HUES64 (cell line): ENCODE measurements around the gene ELP1.
"Not testable (repeated sequence)": the region's sequence is repeated elsewhere in the genome, so short reads cannot be mapped to it uniquely, and the experiment has no call there.

Experiments
- H3K27ac ChIP-seq: 2 replicates; pipeline ENCODE4 v1.7.0; 2013; ENCODE audit warnings: low read depth, low read length, inconsistent platforms
- H3K27me3 ChIP-seq: 2 replicates; pipeline ENCODE4 v1.6.1; 2013; ENCODE audit warnings: mild to moderate bottlenecking, low read length; ENCODE audit not compliant: insufficient read depth
- H3K36me3 ChIP-seq: 2 replicates; pipeline ENCODE4 v1.6.1; 2013; ENCODE audit warnings: mild to moderate bottlenecking, low read length; ENCODE audit not compliant: insufficient read depth
- H3K4me1 ChIP-seq: 2 replicates; pipeline ENCODE4 v1.6.1; 2013; ENCODE audit warnings: mild to moderate bottlenecking, low read length, moderate library complexity; ENCODE audit not compliant: insufficient read depth
- H3K4me3 ChIP-seq: 2 replicates; pipeline ENCODE4 v1.5.1; 2013; ENCODE audit warnings: mild to moderate bottlenecking, low read length, moderate library complexity
- H3K9ac ChIP-seq: 2 replicates; pipeline ENCODE4 v1.6.1; 2013; ENCODE audit warnings: mild to moderate bottlenecking, low read depth, low read length
- H3K9me3 ChIP-seq: 2 replicates; pipeline ENCODE4 v1.6.1; 2013; ENCODE audit warnings: low read depth, low read length; ENCODE audit not compliant: insufficient read depth
- WGBS: fragments of 150-250, 120-280 bp; methylation state at CpG from one replicate; pipeline ENCODE4 v1.1.7; 2013; ENCODE audit warnings: missing lambda C conversion rate; 5-methylcytosine and 5-hydroxymethylcytosine counted together

ELP1 gene

GRCh38 chr9:108921200-108921599 is 12.7 kb downstream of the ELP1 start:
- peaks cover 98% of the 10 kb centered on the region for H3K36me3 ChIP-seq
- H3K4me1 ChIP-seq, result no peaks in the 10 kb centered on the region
- H3K9ac ChIP-seq, result no peak overlapping the region
- H3K9me3 ChIP-seq, result no peaks in the 10 kb centered on the region
- no peak overlapping the region for H3K27ac ChIP-seq
- no CpG with 5 or more reads among the region's 1 CpG for WGBS
- no peaks in the 10 kb centered on the region for H3K27me3 ChIP-seq
- H3K4me3 ChIP-seq, result no peak overlapping the region

- 94% methylated on average over 1 of the region's 1 CpG for WGBS
- H3K36me3 ChIP-seq, result peaks cover 98% of the 10 kb centered on the region
- not testable (repeated sequence) for H3K4me1 ChIP-seq, H3K9me3 ChIP-seq, H3K27ac ChIP-seq, H3K4me3 ChIP-seq, H3K27me3 ChIP-seq, H3K9ac ChIP-seq
These were observed 13.5 kb downstream of the ELP1 start for GRCh38 chr9:108920401-108920800.

GRCh38 chr9:108919517-108919916 is 14.4 kb downstream of the ELP1 start:
- Histone ChIP-seq H3K36me3 (peaks cover 96% of the 10 kb centered on the region), H3K27me3 (no peaks in the 10 kb centered on the region), H3K4me3 (no peak overlapping the region), H3K4me1 (no peaks in the 10 kb centered on the region), H3K9me3 (no peaks in the 10 kb centered on the region), H3K27ac (no peak overlapping the region), H3K9ac (no peak overlapping the region)
- 97% methylated on average over 6 of the region's 6 CpGs for WGBS

DNA sequence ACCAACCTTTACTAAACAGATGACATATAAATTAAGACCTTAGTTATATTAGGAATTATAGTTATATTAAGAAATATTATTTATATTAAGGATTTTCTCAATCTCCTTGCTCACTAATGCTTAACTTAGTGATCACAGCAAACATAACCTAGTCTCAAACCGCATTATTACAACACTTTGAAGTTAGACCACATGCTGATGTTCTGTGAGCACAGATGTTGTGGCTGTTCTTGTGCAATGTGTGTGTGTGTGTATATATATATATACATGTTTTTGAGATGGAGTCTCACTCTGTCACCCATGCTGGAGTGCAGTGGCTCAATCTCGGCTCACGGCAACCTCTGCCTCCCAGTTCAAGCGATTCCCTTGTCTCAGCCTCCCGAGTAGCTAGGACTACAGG is 20.5 kb downstream of the ELP1 start:
- no peak overlapping the region for H3K9ac ChIP-seq
- no peak overlapping the region for H3K4me3 ChIP-seq
- no peaks in the 10 kb centered on the region for H3K4me1 ChIP-seq
- H3K27me3 ChIP-seq, result no peaks in the 10 kb centered on the region
- H3K27ac ChIP-seq, result no peak overlapping the region
- no peaks in the 10 kb centered on the region for H3K9me3 ChIP-seq
- H3K36me3 ChIP-seq, result peaks cover 93% of the 10 kb centered on the region
- WGBS, result 96% methylated on average over 4 of the region's 5 CpGs

- H3K27me3 ChIP-seq, result no peaks in the 10 kb centered on the region
- H3K9ac ChIP-seq, result no peak overlapping the region
- WGBS, result no CpG with 5 or more reads among the region's 1 CpG
- no peak overlapping the region for H3K4me3 ChIP-seq
- no peaks in the 10 kb centered on the region for H3K4me1 ChIP-seq
- H3K9me3 ChIP-seq, result no peaks in the 10 kb centered on the region
- peaks cover 94% of the 10 kb centered on the region for H3K36me3 ChIP-seq
- H3K27ac ChIP-seq, result no peak overlapping the region
These were observed 22.1 kb downstream of the ELP1 start for GRCh38 chr9:108911820-108912219.

- 94% methylated on average over 2 of the region's 2 CpGs for WGBS
- no peak overlapping the region for H3K27ac ChIP-seq
- no peaks in the 10 kb centered on the region for H3K4me1 ChIP-seq
- H3K36me3 ChIP-seq, result peaks cover 94% of the 10 kb centered on the region
- no peak overlapping the region for H3K9ac ChIP-seq
- no peaks in the 10 kb centered on the region for H3K9me3 ChIP-seq
- H3K4me3 ChIP-seq, result no peak overlapping the region
- no peaks in the 10 kb centered on the region for H3K27me3 ChIP-seq
These were observed 23.0 kb downstream of the ELP1 start for GRCh38 chr9:108910914-108911313.

DNA sequence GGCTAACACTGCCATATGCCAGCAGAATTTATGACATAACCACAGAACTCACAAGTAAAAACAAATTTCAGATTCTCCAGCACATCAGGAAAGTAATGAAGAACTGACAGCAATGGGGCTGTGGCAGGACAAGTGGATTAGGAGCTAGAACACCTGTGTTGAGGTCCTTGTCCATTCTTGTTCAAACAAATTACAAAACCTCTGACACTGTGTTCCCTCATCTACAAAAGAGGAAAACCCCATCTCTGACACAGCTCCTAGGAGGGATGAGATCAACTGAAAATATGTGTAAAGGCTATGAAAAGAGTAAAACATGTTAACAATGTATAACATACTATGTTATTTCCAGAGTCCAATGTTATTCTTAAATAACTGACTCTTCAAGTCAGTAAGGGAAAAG is 23.5 kb downstream of the ELP1 start:
- Histone ChIP-seq H3K27me3 (no peaks in the 10 kb centered on the region), H3K9ac (no peak overlapping the region), H3K27ac (no peak overlapping the region), H3K36me3 (peaks cover 94% of the 10 kb centered on the region), H3K4me1 (no peaks in the 10 kb centered on the region), H3K9me3 (no peaks in the 10 kb centered on the region), H3K4me3 (no peak overlapping the region)

GRCh38 chr9:108905494-108905893 is 28.4 kb downstream of the ELP1 start:
- peaks cover 95% of the 10 kb centered on the region for H3K36me3 ChIP-seq
- no peaks in the 10 kb centered on the region for H3K9me3 ChIP-seq
- no peaks in the 10 kb centered on the region for H3K27me3 ChIP-seq
- no peak overlapping the region for H3K9ac ChIP-seq
- no peaks in the 10 kb centered on the region for H3K4me1 ChIP-seq
- H3K27ac ChIP-seq, result no peak overlapping the region
- no CpG with 5 or more reads among the region's 2 CpGs for WGBS
- no peak overlapping the region for H3K4me3 ChIP-seq

DNA sequence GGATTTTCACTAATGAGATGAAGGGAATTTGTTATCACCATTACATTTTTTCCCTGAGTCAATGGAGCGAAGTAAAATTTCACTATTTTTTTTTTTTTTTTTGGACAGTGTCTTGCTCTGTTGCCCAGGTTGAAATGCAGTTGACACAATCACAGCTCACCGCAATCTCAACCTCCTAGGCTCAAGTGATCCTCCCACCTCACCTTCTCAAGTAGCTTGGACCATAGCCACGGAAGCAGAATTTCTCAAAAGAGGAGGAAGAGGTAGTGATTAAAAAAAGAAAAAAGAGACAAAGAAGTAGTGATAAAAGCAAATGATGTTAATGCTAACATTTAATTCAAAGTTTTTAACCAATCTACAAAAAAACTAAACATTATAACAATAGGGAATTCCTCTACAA is 29.8 kb downstream of the ELP1 start:
- Histone ChIP-seq H3K9me3 (no peaks in the 10 kb centered on the region), H3K27me3 (no peaks in the 10 kb centered on the region), H3K4me3 (no peak overlapping the region), H3K27ac (no peak overlapping the region), H3K9ac (no peak overlapping the region), H3K4me1 (no peaks in the 10 kb centered on the region), H3K36me3 (peaks cover 95% of the 10 kb centered on the region)
- WGBS, result 100% methylated on average over 2 of the region's 3 CpGs

DNA sequence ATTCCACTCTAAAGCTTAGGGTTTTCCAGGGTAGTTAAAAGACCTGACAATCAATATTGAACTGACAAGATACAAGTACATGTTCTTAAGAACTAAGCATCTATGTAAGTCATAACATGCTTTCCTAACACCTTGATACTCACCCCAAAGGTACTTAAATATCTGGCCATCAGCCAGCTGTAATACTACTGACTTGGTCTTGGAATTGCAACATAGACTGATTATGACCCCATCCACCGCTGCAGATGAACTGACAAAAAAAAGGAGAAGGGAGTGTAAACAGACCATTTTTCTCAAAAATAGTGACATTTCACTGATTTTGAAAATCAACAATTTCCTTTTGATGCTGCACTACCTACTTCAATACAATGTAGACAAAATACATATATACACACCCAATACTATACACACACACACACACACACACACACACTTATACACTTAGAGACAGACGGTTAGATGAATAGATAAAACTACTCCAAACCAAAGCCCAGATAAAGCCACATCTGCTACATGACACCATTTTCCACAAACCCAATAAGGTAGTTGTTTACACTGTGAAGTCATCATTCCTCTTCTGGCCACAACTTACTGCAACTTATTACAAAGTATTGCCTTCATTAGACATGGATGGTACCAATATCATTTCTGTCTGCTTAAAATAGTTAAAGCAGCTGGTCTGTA is 30.4 kb downstream of the ELP1 start:
- no peaks in the 10 kb centered on the region for H3K9me3 ChIP-seq
- no peaks in the 10 kb centered on the region for H3K4me1 ChIP-seq
- 98% methylated on average over 2 of the region's 2 CpGs for WGBS
- H3K27me3 ChIP-seq, result no peaks in the 10 kb centered on the region
- H3K4me3 ChIP-seq, result no peak overlapping the region
- H3K27ac ChIP-seq, result no peak overlapping the region
- H3K36me3 ChIP-seq, result peaks cover 96% of the 10 kb centered on the region
- no peak overlapping the region for H3K9ac ChIP-seq

DNA sequence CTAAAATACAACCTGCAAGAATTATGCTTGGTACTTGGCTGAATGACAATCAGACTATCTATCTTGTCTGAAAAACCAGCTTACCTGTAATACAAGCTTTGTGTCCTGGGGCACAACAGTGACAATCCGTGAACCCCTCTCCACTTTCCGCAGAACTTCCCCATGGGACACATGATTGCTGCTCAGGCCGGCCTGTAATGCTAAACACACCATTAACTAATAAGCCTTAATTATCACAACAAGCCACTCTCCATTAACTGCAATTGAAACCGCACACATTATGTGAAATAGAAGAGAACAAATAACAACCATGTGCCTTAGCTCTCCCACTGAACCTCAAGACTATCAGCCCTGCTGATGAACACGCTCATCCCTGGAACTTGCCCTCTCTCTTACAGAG is 33.7 kb downstream of the ELP1 start:
- Histone ChIP-seq H3K9ac (no peak overlapping the region), H3K36me3 (peaks cover 96% of the 10 kb centered on the region)
- 98% methylated on average over 5 of the region's 5 CpGs for WGBS

More for the DNA sequence above, 33.7 kb downstream of the ELP1 start:
- Histone ChIP-seq H3K9me3 (no peaks in the 10 kb centered on the region), H3K27me3 (no peaks in the 10 kb centered on the region), H3K27ac (no peak overlapping the region), H3K4me1 (no peaks in the 10 kb centered on the region), H3K4me3 (no peak overlapping the region)
